Measurements from ENCODE around the gene TLR5. TPM values are rescaled to one million over a fixed set of nuclear protein-coding genes. Genes with fewer than 3 reads are reported as not detected.

TLR5 gene
- total RNA-seq, 2 donors from 2014 or later, result 1.0 to 3.6 TPM

DNA sequence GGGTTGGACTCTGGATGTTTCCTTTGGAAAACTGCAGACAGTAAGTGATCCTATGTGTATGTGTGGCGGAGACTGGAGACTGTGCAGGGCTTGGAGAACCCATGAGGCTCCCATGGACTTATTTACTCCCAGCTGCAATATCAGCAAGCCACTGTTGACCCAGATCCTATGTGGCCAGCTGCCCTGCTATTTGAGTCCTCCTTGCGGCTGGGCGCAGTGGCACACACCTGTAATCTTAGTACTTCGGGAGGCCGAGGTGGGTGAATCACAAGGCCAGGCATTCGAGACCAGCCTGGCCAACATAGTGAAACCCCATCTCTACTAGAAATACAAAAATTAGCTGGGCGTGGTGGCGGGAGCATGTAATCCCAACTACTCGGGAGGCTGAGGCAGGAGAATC lies 83.5 kb downstream of the TLR5 start:
- no peaks in the 10 kb centered on the region for H3K9me3 ChIP-seq
- no peaks in the 10 kb centered on the region for H3K36me3 ChIP-seq
- TF ChIP-seq, protein P1, sequence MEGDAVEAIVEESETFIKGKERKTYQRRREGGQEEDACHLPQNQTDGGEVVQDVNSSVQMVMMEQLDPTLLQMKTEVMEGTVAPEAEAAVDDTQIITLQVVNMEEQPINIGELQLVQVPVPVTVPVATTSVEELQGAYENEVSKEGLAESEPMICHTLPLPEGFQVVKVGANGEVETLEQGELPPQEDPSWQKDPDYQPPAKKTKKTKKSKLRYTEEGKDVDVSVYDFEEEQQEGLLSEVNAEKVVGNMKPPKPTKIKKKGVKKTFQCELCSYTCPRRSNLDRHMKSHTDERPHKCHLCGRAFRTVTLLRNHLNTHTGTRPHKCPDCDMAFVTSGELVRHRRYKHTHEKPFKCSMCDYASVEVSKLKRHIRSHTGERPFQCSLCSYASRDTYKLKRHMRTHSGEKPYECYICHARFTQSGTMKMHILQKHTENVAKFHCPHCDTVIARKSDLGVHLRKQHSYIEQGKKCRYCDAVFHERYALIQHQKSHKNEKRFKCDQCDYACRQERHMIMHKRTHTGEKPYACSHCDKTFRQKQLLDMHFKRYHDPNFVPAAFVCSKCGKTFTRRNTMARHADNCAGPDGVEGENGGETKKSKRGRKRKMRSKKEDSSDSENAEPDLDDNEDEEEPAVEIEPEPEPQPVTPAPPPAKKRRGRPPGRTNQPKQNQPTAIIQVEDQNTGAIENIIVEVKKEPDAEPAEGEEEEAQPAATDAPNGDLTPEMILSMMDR (IDR thresholded peaks at IDR 0.05), result no peak
- DNase-seq (ENCODE audit: low spot score), result no peak
- no peaks in the 10 kb centered on the region for H3K4me1 ChIP-seq
- no peaks in the 10 kb centered on the region for H3K27me3 ChIP-seq
- no peak overlapping the region for H3K27ac ChIP-seq
- no peak overlapping the region for H3K4me3 ChIP-seq

Other genes starting within 250 kb of the TLR5 start
- 10 to 100 TPM in 1 of 2 donors, 1 to 10 TPM in 1; 8.9 to 17.7 TPM for gene SUSD4, start 220.9 kb upstream of the TLR5 start, total RNA-seq

All from right atrium auricular region (tissue), 2 donors.